Measurements from ENCODE around the gene COL28A1. TPM values are rescaled to one million over a fixed set of nuclear protein-coding genes. Genes with fewer than 3 reads are reported as not detected.
"Not testable (repeated sequence)": the region's sequence is repeated elsewhere in the genome, so short reads cannot be mapped to it uniquely, and the experiment has no call there.

COL28A1 gene
- polyA plus RNA-seq, 3 donors: 8.1 to 10.4 (median 9.5) TPM

GRCh38 chr7:7519056-7519455 is 16.6 kb downstream of the COL28A1 start:
- DNase-seq: no peak

- peak; percentile 60 for DNase-seq
Measured at GRCh38 chr7:7517754-7518153, 17.9 kb downstream of the COL28A1 start.

GRCh38 chr7:7516662-7517061 is 19.0 kb downstream of the COL28A1 start:
- no peak for DNase-seq

GRCh38 chr7:7516156-7516555 is 19.5 kb downstream of the COL28A1 start:
- DNase-seq: no peak

GRCh38 chr7:7512861-7513597 is 22.6 kb downstream of the COL28A1 start:
- no peak for DNase-seq

GRCh38 chr7:7510794-7511193 is 24.9 kb downstream of the COL28A1 start:
- DNase-seq: no peak

- DNase-seq: no peak
Measured at GRCh38 chr7:7505915-7506314, 29.8 kb downstream of the COL28A1 start.

GRCh38 chr7:7504910-7505704 is 30.6 kb downstream of the COL28A1 start:
- no peak for DNase-seq

- no peak for DNase-seq
Measured at GRCh38 chr7:7499892-7500291, 35.8 kb downstream of the COL28A1 start.

GRCh38 chr7:7498856-7499255 is 36.8 kb downstream of the COL28A1 start:
- DNase-seq: no peak

GRCh38 chr7:7496311-7496710 is 39.4 kb downstream of the COL28A1 start:
- no peak for DNase-seq

GRCh38 chr7:7495171-7495570 is 40.5 kb downstream of the COL28A1 start:
- DNase-seq: no peak

GRCh38 chr7:7491044-7491443 is 44.6 kb downstream of the COL28A1 start:
- DNase-seq: no peak

GRCh38 chr7:7490003-7490402 is 45.7 kb downstream of the COL28A1 start:
- no peak for DNase-seq

GRCh38 chr7:7489546-7489945 is 46.1 kb downstream of the COL28A1 start:
- DNase-seq: no peak

GRCh38 chr7:7486362-7486761 is 49.3 kb downstream of the COL28A1 start:
- DNase-seq: no peak

GRCh38 chr7:7484072-7484471 is 51.6 kb downstream of the COL28A1 start:
- no peak for DNase-seq

GRCh38 chr7:7481802-7482201 is 53.9 kb downstream of the COL28A1 start:
- DNase-seq: no peak

GRCh38 chr7:7479275-7479805 is 56.3 kb downstream of the COL28A1 start:
- DNase-seq: no peak

- DNase-seq: no peak
Measured at GRCh38 chr7:7478569-7478968, 57.1 kb downstream of the COL28A1 start.

- DNase-seq: not testable (repeated sequence)
Measured at GRCh38 chr7:7477641-7478040, 58.0 kb downstream of the COL28A1 start.

- DNase-seq: no peak
Measured at GRCh38 chr7:7476381-7476780, 59.3 kb downstream of the COL28A1 start.

GRCh38 chr7:7475601-7476000 is 60.1 kb downstream of the COL28A1 start:
- no peak for DNase-seq

All from renal pelvis (tissue), 4 donors.